Muscle layer of colon (tissue), 2 donors: ENCODE data around the gene FRS3.

ENCODE experiments used
- H3K27ac ChIP-seq: one replicate; pipeline ENCODE4 v1.7.0; 2013; ENCODE audit warnings: low read depth, mild to moderate bottlenecking, low read length, moderate library complexity
- H3K27me3 ChIP-seq, 2 donors: one replicate each; pipeline ENCODE4 v1.7.0; 2013; ENCODE audit warnings: low read length in 2 of 2, mild to moderate bottlenecking in 2 of 2; ENCODE audit not compliant: insufficient read depth in 2 of 2, control insufficient read depth in 1 of 2
- H3K36me3 ChIP-seq: one replicate; pipeline ENCODE4 v1.7.0; 2013; ENCODE audit warnings: mild to moderate bottlenecking, low read length; ENCODE audit not compliant: insufficient read depth
- H3K4me1 ChIP-seq: one replicate; pipeline ENCODE4 v1.7.0; 2013; ENCODE audit warnings: mild to moderate bottlenecking, low read length; ENCODE audit not compliant: insufficient read depth
- H3K4me3 ChIP-seq, 2 donors: one replicate each; pipeline ENCODE4 v1.7.0; 2013; ENCODE audit warnings: low read length in 2 of 2, low read depth in 1 of 2, mild to moderate bottlenecking in 1 of 2, moderate library complexity in 1 of 2
- H3K9ac ChIP-seq: one replicate; pipeline ENCODE4 v1.7.0; 2013; ENCODE audit warnings: low read length
- H3K9me3 ChIP-seq: one replicate; pipeline ENCODE4 v1.7.0; 2013; ENCODE audit warnings: mild to moderate bottlenecking, low read length
- donor health status: abdominal sarcoma.
- donor health status: Adenocarcinoma of cecum.

Gene FRS3

DNA sequence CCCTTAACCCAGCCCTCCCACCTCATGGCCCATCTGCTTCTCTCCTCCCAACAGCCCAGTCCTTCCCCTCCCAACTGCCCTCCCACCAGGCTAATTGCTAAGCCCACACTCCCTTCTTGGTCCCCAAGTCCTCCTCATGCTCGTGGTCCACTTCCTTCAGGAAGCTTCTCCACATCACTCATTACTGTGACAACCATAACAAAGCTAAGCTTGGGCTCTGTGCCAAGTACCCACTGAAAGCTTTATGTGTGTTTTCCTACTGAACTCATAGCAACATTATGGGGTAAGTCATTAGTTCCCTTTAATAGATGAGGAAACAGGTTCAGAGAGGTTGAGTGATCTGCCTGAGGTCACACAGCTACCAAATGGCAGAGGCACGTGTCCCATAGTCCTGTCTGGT lies 16.2 kb downstream of the FRS3 start:
- Histone ChIP-seq H3K9ac (no peak overlapping the region), H3K27me3 (no peaks in the 10 kb centered on the region), H3K27ac (no peak overlapping the region), H3K36me3 (no peaks in the 10 kb centered on the region), H3K4me3 (no peak overlapping the region), H3K4me1 (peaks cover 11% of the 10 kb centered on the region), H3K9me3 (no peaks in the 10 kb centered on the region)

DNA sequence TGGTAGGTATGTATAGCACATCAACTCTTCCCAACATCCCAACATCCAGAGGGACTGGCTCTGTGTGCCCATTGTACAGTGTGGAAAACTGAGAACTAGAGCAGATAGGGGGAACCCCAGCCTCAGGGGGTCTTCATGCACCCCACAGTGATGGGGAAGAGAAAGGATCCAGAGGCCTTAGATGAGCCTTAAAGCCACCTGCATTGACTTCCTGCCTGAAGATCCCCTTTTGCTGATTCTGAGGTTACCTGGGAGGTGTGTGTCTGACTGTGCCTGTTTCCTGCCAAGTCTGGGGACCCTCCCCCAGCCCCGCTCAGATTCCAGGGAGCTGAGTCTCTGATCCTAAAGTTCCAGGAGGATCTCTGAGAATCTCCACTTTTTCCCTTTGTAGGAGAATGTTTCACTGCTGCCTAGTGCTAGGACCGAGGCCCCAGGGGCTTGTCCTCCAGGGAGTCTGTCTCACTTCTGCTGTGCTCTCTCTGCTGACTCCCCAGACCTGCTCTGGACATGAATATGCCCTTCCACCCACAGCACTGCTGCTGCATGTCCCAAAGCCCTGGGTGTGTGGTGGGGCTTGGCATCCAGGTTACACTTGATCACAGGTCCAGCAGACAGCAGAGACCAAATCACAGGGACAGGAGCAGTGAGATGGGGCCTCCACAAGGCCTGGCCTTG lies 19.7 kb downstream of the FRS3 start:
- no peak overlapping the region for H3K9ac ChIP-seq
- H3K4me1 ChIP-seq, result no peaks in the 10 kb centered on the region
- no peaks in the 10 kb centered on the region for H3K27me3 ChIP-seq
- no peaks in the 10 kb centered on the region for H3K36me3 ChIP-seq
- no peak overlapping the region for H3K27ac ChIP-seq
- no peak overlapping the region for H3K4me3 ChIP-seq
- H3K9me3 ChIP-seq, result no peaks in the 10 kb centered on the region

DNA sequence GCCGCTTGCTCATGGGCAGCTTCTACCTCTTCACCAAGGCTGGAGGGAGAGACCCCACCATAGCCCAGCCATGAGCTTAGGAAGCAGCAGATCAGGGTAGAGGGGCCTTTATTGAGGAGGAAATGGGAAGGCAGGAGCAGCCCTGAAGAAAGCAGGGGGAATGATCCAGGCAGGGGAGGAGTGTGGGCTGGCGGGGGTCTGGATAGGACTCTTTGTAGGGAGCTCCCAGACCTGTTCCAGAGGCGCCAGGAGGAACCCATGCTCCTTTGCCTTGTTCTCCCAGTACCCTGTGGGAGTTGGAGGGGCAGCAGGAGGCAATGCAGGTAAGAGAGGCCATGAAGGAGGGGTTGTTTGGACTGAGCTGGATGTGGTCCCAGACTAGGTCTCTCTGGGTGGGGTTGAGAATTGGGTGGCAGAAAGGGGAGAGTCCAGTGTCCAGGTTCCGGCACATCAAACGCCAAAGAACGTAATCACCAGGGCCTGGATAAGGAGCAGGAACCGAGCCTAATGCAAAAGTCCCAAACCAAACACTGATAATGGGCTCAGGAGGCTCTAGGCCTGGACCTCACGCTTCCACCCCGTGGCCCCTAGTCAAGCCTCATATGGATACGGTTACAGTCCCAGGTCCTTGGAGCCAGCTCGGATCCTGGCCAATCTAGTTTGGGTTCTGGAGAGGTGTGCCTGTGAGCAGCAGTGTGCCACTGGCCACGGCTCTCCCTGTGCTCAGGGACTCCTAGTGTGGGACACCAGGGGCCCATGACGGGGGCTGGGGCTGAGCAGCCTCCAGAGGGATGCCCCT lies 20.4 kb downstream of the FRS3 start:
- no peak overlapping the region for H3K9ac ChIP-seq
- H3K4me1 ChIP-seq, result no peaks in the 10 kb centered on the region
- H3K36me3 ChIP-seq, result no peaks in the 10 kb centered on the region
- H3K27ac ChIP-seq, result no peak overlapping the region
- H3K4me3 ChIP-seq, result no peak overlapping the region
- H3K27me3 ChIP-seq, result no peaks in the 10 kb centered on the region
- H3K9me3 ChIP-seq, result no peaks in the 10 kb centered on the region

DNA sequence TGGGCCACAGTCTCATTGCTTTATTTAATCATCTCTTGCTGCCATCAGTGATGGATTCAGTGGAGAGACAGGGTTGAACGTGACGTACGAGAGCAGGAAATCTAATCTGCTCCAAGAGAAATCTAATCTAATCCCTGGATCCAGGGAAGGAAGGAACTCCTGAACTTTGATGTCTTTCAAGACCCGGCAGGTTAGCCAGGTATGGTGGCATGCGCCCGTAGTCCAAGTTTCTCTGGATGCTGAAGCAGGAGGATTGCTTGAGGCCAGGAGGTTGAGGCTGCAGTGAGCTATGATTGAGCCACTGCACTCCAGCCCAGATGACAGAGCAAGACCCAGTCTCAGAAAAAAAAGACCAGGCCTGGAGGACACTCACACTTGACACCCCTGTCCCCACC lies 21.1 kb downstream of the FRS3 start:
- Histone ChIP-seq H3K27me3 (no peaks in the 10 kb centered on the region), H3K9me3 (no peaks in the 10 kb centered on the region), H3K9ac (no peak overlapping the region), H3K27ac (no peak overlapping the region), H3K36me3 (no peaks in the 10 kb centered on the region), H3K4me3 (no peak overlapping the region), H3K4me1 (no peaks in the 10 kb centered on the region)

DNA sequence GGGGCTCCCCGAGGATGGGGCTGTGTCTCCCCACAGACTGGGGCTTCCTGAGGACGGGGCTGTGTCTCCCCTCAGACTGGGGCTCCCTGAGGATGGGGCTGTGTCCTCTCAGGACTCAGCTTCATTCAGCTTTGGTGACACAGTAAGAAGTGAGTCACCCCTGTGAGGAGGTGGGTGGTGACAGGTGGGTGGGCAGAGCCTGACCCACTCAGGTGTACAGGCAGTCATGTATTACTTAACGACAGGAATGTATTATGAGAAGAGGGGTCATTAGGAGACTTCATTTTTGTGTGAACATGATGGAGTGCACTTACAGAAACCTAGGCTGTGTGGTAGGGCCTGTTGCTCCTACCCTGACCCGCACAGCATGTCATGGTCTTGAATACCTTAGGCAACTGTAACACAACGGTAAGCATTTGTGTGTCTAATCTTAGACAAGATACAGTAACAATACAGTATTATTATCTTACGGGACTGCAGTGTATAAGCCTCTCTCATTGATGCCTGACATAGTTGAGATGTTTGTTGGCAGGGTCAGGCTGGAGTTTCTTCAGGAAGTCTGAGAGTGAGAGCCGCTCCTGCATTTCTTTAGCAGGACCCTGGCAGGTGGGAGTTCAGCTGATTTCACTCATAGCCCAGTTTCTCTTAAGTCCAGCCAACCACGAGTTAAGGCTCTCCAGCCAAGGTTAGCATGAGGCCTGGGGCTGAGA lies 21.6 kb downstream of the FRS3 start:
- Histone ChIP-seq H3K36me3 (no peaks in the 10 kb centered on the region), H3K9ac (no peak overlapping the region), H3K27me3 (no peaks in the 10 kb centered on the region)

DNA sequence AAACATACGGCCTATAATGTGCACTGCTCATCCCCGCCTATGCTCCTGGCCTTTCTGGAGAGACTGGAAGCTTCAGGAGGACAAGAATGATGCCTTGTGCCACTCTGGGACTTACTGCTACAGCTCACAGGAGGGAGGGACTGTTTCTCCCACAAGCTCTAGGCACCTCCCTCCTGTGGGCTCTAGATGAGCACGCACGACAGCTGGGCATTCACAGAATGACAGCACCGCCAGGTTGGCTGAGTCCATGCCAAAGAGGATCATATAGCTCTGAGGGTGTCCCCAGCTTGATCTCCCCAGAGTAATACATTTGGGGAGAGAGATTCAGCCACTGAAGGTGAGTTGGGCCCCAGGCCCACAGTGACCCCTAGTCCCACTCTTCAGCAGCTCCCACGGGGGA lies 22.4 kb downstream of the FRS3 start:
- H3K36me3 ChIP-seq, result no peaks in the 10 kb centered on the region
- H3K4me1 ChIP-seq, result no peaks in the 10 kb centered on the region
- H3K4me3 ChIP-seq, result no peak overlapping the region
- no peak overlapping the region for H3K9ac ChIP-seq
- no peak overlapping the region for H3K27ac ChIP-seq
- H3K9me3 ChIP-seq, result no peaks in the 10 kb centered on the region
- no peaks in the 10 kb centered on the region for H3K27me3 ChIP-seq

More for the DNA sequence above, 21.6 kb downstream of the FRS3 start:
- H3K4me3 ChIP-seq, result no peak overlapping the region
- H3K27ac ChIP-seq, result no peak overlapping the region
- no peaks in the 10 kb centered on the region for H3K9me3 ChIP-seq
- H3K4me1 ChIP-seq, result no peaks in the 10 kb centered on the region

DNA sequence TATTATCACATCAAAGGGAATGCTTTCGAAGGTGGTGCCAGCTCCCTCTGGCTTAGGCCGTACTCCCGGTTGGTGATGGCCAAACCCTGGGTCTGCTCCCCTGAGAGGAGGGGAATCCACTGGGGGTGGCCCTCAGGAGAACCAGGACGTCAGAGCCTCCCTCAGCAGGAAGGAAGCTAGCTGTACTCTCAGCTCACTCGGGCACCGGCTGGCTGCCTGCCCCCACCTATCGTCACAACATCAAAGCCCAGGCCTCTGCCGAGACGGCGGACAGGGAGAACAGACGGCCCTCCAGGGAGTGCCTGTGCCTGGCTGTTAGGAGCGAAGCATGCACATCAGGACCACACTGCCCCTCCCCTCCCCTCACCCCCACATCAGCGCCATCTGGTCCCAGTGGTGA lies 23.3 kb downstream of the FRS3 start:
- no peak overlapping the region for H3K4me3 ChIP-seq
- no peaks in the 10 kb centered on the region for H3K9me3 ChIP-seq
- H3K9ac ChIP-seq, result no peak overlapping the region
- no peak overlapping the region for H3K27ac ChIP-seq
- no peaks in the 10 kb centered on the region for H3K36me3 ChIP-seq
- H3K27me3 ChIP-seq, result no peaks in the 10 kb centered on the region
- no peaks in the 10 kb centered on the region for H3K4me1 ChIP-seq

DNA sequence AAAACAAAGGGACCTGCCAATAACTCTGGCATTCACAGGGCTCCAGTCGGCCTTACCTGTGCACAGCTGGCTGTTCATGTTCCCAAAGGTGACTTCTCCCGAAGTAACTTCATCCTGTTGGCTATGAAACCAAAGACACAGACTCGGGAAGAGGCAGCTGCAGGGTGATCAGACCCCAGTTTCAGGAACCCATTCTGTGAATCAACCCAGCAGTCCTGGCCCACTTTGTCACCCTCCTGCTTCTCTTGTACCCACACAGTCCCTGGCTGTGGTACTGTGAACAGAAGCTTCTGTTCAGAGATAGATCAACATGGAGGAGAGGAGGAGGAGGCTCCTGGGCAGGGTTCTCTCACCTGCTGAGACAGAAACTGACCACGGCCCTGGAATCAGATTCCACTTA lies 23.8 kb downstream of the FRS3 start:
- no peaks in the 10 kb centered on the region for H3K9me3 ChIP-seq
- no peak overlapping the region for H3K4me3 ChIP-seq
- H3K27ac ChIP-seq, result no peak overlapping the region
- H3K9ac ChIP-seq, result no peak overlapping the region
- H3K4me1 ChIP-seq, result no peaks in the 10 kb centered on the region
- H3K27me3 ChIP-seq, result no peaks in the 10 kb centered on the region
- no peaks in the 10 kb centered on the region for H3K36me3 ChIP-seq

DNA sequence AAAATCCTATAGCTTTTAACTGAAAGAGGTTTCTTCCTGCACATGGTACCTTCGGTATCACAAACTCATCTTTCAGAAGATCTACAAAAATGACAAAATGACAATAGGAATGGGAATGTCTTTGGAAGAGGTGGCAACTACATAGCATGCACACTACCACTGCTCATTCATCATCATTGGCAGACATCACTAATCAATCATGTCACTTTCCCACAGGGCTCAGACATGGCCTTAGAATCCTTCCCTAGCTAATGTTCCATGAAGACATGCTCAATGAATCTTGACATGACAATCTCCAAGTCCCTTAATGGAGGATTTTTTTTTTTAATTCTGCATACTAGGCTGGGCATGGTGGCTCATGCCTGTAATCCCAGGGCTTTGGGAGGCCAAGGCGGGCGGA lies 29.3 kb downstream of the FRS3 start:
- H3K4me1 ChIP-seq, result no peaks in the 10 kb centered on the region
- no peak overlapping the region for H3K9ac ChIP-seq
- H3K9me3 ChIP-seq, result no peaks in the 10 kb centered on the region
- H3K27me3 ChIP-seq, result no peaks in the 10 kb centered on the region
- no peak overlapping the region for H3K27ac ChIP-seq
- no peaks in the 10 kb centered on the region for H3K36me3 ChIP-seq
- no peak overlapping the region for H3K4me3 ChIP-seq

DNA sequence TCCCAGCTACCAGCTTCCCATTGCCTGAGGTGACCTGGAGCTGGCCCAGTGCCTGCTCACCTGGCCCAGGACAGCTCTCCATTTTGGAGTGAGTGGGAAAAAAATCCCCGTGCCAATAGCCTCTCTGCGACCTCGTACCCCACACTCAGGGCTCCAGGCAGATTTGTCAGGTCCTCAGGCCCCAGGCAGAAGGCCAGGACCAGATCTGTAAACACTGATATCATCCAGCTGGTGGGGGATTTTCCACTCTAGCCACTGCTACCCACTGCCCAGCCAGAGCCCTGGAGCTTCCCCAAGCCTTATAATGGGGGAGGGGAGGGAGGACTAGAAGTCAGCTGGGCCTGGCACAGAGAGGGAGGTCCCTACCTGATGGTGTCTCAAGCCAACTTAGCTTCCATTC lies 31.2 kb downstream of the FRS3 start:
- H3K36me3 ChIP-seq, result no peaks in the 10 kb centered on the region
- H3K9me3 ChIP-seq, result no peaks in the 10 kb centered on the region
- no peak overlapping the region for H3K4me3 ChIP-seq
- no peak overlapping the region for H3K9ac ChIP-seq
- no peaks in the 10 kb centered on the region for H3K27me3 ChIP-seq
- no peak overlapping the region for H3K27ac ChIP-seq
- no peaks in the 10 kb centered on the region for H3K4me1 ChIP-seq

DNA sequence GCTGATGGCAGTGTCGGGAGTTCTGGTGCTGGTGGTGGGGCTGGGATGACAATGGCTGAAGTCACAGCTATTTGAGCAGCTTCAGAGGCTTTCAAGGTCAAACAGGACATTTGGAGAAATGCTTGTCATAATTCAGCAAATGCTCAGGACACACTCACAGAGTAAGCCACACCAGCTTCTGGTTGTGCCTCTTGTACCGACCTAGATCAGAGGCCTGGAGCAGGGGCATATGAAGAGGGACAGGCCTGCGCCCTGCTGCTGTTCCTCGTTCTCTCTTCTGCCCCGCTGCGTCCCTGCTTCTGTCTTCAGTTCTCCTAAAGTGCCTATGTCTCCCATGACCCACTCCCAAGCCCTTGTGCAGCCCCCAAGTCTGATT lies 31.6 kb downstream of the FRS3 start:
- no peaks in the 10 kb centered on the region for H3K36me3 ChIP-seq
- no peaks in the 10 kb centered on the region for H3K27me3 ChIP-seq
- H3K9me3 ChIP-seq, result no peaks in the 10 kb centered on the region
- H3K9ac ChIP-seq, result no peak overlapping the region
- H3K27ac ChIP-seq, result no peak overlapping the region
- H3K4me3 ChIP-seq, result no peak overlapping the region
- no peaks in the 10 kb centered on the region for H3K4me1 ChIP-seq
